Measurements from ENCODE around the gene PRKG1.

PRKG1 gene

DNA sequence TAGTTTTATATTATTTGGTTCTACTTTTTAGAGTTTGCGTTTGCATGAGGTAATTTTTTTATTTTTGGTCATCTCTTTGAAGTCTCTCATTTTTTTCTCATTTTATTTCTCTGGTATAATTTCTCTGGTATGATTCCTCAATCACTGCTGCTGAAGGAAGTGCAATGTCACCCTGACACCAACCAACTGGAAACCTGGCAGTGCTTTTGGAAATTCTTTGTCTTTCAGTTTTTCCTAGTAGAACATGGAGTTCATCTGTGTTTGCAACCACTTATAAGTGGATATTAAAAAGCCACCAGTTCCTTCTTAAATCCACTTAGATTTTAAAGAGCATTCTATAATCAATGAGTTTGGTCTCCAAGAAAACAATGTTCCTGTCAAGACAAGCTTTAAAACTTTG lies 291.8 kb downstream of the PRKG1 start:
- no peaks in the 10 kb centered on the region for H3K27me3 ChIP-seq (ENCODE audit: insufficient read depth, low read length)
- WGBS, result no CpG with 5 or more reads among the region's 1 CpG
- no peak overlapping the region for H3K27ac ChIP-seq (ENCODE audit: low read depth, low read length)
- H3K4me1 ChIP-seq (ENCODE audit: insufficient read depth, low read length), result peaks cover 30% of the 10 kb centered on the region
- no peaks in the 10 kb centered on the region for H3K9me3 ChIP-seq (ENCODE audit: insufficient read depth, low read depth, low read length)
- H3K4me3 ChIP-seq (ENCODE audit: low read length), result no peak overlapping the region
- no peak overlapping the region for H3K9ac ChIP-seq (ENCODE audit: low read depth, low read length)
- no peaks in the 10 kb centered on the region for H3K36me3 ChIP-seq (ENCODE audit: insufficient read depth, low read length)

DNA sequence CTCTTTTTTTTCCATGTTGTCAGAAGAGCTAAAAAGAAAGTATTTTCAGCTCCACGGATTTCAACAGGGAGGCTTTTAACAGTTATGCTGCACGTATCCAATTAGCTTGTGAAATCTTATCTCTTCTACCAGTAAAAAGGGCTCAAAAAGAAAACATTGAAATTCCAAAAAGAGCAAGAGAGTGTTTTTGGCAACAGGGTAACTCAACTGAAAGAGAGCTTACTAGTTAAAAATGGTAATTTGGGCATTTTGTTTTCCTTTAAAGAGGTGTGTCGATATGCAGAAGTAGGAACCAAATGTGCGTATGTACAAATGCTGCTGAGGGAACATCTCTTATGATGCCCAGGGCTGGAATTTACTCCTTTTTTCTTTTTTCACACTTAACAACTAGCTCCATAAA lies 292.8 kb downstream of the PRKG1 start:
- no peak overlapping the region for H3K9ac ChIP-seq (ENCODE audit: low read depth, low read length)
- H3K4me1 ChIP-seq (ENCODE audit: insufficient read depth, low read length), result peaks cover 36% of the 10 kb centered on the region
- 82% methylated on average over 4 of the region's 4 CpGs for WGBS
- H3K4me3 ChIP-seq (ENCODE audit: low read length), result no peak overlapping the region
- H3K27ac ChIP-seq (ENCODE audit: low read depth, low read length), result no peak overlapping the region
- H3K36me3 ChIP-seq (ENCODE audit: insufficient read depth, low read length), result no peaks in the 10 kb centered on the region
- H3K9me3 ChIP-seq (ENCODE audit: insufficient read depth, low read depth, low read length), result no peaks in the 10 kb centered on the region
- H3K27me3 ChIP-seq (ENCODE audit: insufficient read depth, low read length), result no peaks in the 10 kb centered on the region

DNA sequence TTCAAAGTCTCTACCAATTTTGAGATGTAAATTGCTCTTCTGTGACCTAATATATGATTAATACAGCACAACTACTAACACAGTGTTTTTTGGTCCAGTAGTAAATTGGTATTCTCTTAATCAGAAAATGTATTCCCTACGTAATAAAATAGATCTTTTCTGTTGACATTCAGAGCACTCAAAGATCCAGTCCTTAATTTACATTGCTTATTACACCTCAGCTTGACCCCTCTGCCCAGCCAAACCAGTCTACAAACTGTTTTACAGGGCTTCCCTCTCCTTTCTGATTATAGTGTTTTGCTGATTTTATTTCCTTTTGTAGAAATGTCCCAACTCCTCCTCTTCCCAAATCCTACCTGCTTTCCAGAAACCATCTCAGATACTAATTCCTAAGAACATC lies 293.4 kb downstream of the PRKG1 start:
- H3K36me3 ChIP-seq (ENCODE audit: insufficient read depth, low read length), result no peaks in the 10 kb centered on the region
- 74% methylated on average over 1 of the region's 1 CpG for WGBS
- H3K27ac ChIP-seq (ENCODE audit: low read depth, low read length), result no peak overlapping the region
- H3K9me3 ChIP-seq (ENCODE audit: insufficient read depth, low read depth, low read length), result no peaks in the 10 kb centered on the region
- no peaks in the 10 kb centered on the region for H3K27me3 ChIP-seq (ENCODE audit: insufficient read depth, low read length)
- no peak overlapping the region for H3K4me3 ChIP-seq (ENCODE audit: low read length)
- no peak overlapping the region for H3K9ac ChIP-seq (ENCODE audit: low read depth, low read length)
- H3K4me1 ChIP-seq (ENCODE audit: insufficient read depth, low read length), result peaks cover 36% of the 10 kb centered on the region

DNA sequence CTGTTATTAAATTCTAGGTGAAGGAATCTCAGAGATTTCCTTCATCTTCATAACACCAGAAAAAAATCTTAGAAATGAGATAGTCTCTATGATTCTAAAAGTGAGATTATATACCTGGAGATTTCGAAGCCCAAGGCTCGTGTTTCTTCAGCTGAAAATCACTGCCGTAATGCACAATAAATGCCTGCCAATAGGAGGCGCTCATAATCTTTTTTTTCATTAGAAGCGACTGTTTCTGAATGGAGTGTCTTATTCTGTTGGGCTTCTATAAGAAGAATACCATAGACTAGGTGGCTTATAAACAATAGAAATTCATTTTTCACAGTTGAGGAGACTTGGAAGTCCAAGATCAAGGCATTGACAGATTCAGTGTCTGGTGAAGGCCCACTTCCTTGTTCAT lies 294.7 kb downstream of the PRKG1 start:
- WGBS, result 94% methylated on average over 5 of the region's 5 CpGs
- H3K4me3 ChIP-seq (ENCODE audit: low read length), result no peak overlapping the region
- no peaks in the 10 kb centered on the region for H3K36me3 ChIP-seq (ENCODE audit: insufficient read depth, low read length)
- H3K27ac ChIP-seq (ENCODE audit: low read depth, low read length), result no peak overlapping the region
- H3K9ac ChIP-seq (ENCODE audit: low read depth, low read length), result no peak overlapping the region
- H3K9me3 ChIP-seq (ENCODE audit: insufficient read depth, low read depth, low read length), result no peaks in the 10 kb centered on the region
- no peaks in the 10 kb centered on the region for H3K27me3 ChIP-seq (ENCODE audit: insufficient read depth, low read length)
- H3K4me1 ChIP-seq (ENCODE audit: insufficient read depth, low read length), result peaks cover 36% of the 10 kb centered on the region

DNA sequence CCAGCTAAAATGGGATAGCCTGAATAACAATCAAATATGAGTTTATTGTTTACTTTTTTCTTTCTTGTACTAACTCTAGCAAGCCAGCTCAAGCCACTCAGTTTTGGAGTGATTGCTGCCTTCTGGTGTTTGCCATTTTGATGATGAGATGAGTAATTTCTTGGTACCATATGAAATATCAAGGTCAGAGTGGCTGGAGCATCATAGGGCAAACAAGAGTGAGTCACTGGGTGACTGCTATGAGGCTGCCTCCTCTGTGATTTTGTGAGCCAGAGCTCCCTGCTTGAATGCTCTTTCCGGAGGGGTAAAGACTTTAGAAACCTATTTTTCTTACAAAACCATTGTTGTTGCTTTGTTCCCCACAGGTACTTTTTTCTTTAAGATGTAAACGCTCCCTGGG lies 295.6 kb downstream of the PRKG1 start:
- no peak overlapping the region for H3K27ac ChIP-seq (ENCODE audit: low read depth, low read length)

DNA sequence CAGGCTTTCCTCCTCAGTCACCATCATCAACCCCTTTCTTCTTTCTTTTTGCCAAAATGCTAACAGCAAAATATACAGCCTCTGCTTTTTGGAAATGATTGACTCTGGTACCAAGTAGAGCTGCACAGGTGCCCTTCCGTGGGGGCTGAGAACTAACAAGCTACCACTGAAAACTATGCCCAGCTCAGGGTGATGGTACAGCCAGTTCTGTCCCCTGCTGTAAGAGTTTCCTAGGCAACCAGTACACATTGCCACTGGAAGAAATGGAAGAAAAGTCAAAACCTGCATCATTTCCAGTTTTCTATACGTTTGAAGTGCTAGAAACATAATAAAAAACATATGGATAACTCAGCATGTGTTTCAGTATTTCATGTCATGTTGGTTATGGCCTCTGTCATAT lies 297.5 kb downstream of the PRKG1 start:
- Histone ChIP-seq H3K9ac (ENCODE audit: low read depth, low read length) (no peak overlapping the region), H3K9me3 (ENCODE audit: insufficient read depth, low read depth, low read length) (no peaks in the 10 kb centered on the region), H3K4me3 (ENCODE audit: low read length) (no peak overlapping the region), H3K27me3 (ENCODE audit: insufficient read depth, low read length) (no peaks in the 10 kb centered on the region), H3K4me1 (ENCODE audit: insufficient read depth, low read length) (peaks cover 32% of the 10 kb centered on the region), H3K36me3 (ENCODE audit: insufficient read depth, low read length) (no peaks in the 10 kb centered on the region), H3K27ac (ENCODE audit: low read depth, low read length) (no peak overlapping the region)
- WGBS, result 80% methylated on average over 2 of the region's 2 CpGs

More for the DNA sequence above, 295.6 kb downstream of the PRKG1 start:
- Histone ChIP-seq H3K9ac (ENCODE audit: low read depth, low read length) (no peak overlapping the region), H3K36me3 (ENCODE audit: insufficient read depth, low read length) (no peaks in the 10 kb centered on the region), H3K4me3 (ENCODE audit: low read length) (no peak overlapping the region), H3K4me1 (ENCODE audit: insufficient read depth, low read length) (peaks cover 32% of the 10 kb centered on the region), H3K9me3 (ENCODE audit: insufficient read depth, low read depth, low read length) (no peaks in the 10 kb centered on the region), H3K27me3 (ENCODE audit: insufficient read depth, low read length) (no peaks in the 10 kb centered on the region)
- WGBS, result 44% methylated on average over 1 of the region's 2 CpGs

DNA sequence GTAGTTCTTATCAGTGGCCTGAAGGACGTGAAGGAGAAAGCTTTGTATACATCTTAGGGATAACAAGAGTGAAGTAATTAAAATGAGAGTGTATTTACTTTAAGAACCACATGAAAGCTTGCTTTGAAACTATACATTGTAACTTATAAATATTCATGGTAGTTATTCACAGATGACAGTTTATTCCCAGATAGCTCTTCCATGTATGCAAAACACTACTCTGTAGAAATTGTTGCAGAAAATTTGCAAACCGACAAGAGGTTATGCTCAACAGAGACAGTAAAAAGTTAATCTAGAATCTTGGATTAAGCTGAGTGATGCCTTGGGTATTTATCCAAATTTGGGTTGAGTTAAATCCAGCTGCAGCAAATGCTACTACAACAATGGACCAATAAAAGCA lies 301.5 kb downstream of the PRKG1 start:
- Histone ChIP-seq H3K36me3 (ENCODE audit: insufficient read depth, low read length) (no peaks in the 10 kb centered on the region), H3K27ac (ENCODE audit: low read depth, low read length) (no peak overlapping the region), H3K9ac (ENCODE audit: low read depth, low read length) (no peak overlapping the region), H3K4me3 (ENCODE audit: low read length) (no peak overlapping the region), H3K9me3 (ENCODE audit: insufficient read depth, low read depth, low read length) (no peaks in the 10 kb centered on the region), H3K27me3 (ENCODE audit: insufficient read depth, low read length) (no peaks in the 10 kb centered on the region), H3K4me1 (ENCODE audit: insufficient read depth, low read length) (peaks cover 10% of the 10 kb centered on the region)
- 95% methylated on average over 2 of the region's 2 CpGs for WGBS

DNA sequence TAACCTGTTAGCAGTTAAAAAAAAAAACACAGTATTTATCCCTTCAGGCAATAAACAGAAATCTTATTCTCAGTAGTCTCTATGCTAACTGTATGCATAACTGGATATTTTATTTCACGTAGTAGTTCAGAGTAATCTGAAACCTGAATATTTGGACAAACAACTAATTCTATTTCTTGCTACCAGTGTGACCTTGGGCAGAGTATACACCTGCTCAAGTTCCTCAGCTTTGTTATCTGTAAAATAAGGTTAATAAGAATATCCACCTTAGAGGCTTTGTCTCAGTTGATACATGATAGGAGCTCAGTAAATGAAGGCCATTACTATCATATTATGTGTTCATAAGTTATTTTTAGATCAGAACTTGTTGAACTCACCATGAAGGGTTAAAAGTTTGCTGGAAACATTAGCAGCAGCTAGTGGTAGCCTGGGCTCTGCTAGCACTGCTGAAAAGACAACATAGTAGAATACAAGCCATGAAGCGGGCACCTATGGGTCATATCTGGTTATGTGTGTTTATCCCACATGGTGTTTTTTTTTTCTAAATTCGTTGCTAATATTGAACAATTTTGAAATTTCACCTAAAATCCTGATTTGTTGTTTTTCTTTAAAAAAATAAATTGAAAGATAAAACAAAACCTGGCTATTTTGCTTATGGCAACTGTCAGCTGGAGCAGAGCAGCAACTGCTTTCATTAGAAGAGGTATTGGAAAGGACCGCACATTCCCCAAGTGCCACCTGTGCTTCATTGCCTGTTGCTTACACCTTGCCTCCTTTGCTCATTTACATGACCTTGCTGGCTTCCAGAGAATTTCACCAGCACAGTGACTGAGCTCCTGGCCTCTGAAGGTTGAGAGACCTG lies 303.0 kb downstream of the PRKG1 start:
- Histone ChIP-seq H3K27ac (ENCODE audit: low read depth, low read length) (no peak overlapping the region), H3K36me3 (ENCODE audit: insufficient read depth, low read length) (no peaks in the 10 kb centered on the region), H3K4me1 (ENCODE audit: insufficient read depth, low read length) (peaks cover 4% of the 10 kb centered on the region; the same call in 1 of the 2 replicates), H3K9me3 (ENCODE audit: insufficient read depth, low read depth, low read length) (no peaks in the 10 kb centered on the region), H3K9ac (ENCODE audit: low read depth, low read length) (no peak overlapping the region), H3K27me3 (ENCODE audit: insufficient read depth, low read length) (no peaks in the 10 kb centered on the region), H3K4me3 (ENCODE audit: low read length) (no peak overlapping the region)
- WGBS, result 99% methylated on average over 4 of the region's 4 CpGs

DNA sequence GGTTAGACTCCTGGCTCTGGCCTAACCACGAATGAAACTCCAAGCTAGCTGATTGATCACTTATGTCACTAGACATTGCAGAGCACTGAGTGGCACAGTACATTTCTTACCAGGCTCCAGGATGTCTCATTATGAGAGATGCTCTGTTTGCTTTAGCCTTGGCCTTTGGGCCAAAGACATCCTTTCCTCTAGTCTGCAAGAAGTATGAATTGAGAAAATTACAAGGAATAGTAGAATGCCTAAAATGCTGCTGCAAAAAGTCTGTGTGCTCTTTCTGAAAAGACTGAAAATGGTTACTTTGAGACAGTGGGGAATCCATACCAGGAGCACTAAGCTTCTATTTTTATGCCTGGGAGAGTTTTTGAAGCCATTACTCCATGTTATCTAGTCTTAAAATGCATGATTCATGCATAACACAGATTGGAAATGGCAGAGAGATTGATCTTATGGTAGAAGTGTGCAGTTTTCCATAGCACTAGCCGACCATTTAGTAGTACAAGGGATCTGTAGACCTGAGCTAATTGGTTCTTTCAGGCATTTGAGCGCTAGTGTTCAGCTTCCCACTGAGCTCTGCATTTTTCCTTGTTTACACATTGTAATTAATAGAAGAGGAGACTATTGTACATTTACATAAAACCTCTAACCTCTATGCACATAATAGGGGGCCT lies 303.8 kb downstream of the PRKG1 start:
- no peak overlapping the region for H3K27ac ChIP-seq (ENCODE audit: low read depth, low read length)
- H3K27me3 ChIP-seq (ENCODE audit: insufficient read depth, low read length), result no peaks in the 10 kb centered on the region
- H3K9ac ChIP-seq (ENCODE audit: low read depth, low read length), result no peak overlapping the region
- 79% methylated on average over 3 of the region's 3 CpGs for WGBS
- H3K4me1 ChIP-seq (ENCODE audit: insufficient read depth, low read length), result peaks cover 4% of the 10 kb centered on the region; the same call in 1 of the 2 replicates
- no peak overlapping the region for H3K4me3 ChIP-seq (ENCODE audit: low read length)
- no peaks in the 10 kb centered on the region for H3K36me3 ChIP-seq (ENCODE audit: insufficient read depth, low read length)
- no peaks in the 10 kb centered on the region for H3K9me3 ChIP-seq (ENCODE audit: insufficient read depth, low read depth, low read length)

DNA sequence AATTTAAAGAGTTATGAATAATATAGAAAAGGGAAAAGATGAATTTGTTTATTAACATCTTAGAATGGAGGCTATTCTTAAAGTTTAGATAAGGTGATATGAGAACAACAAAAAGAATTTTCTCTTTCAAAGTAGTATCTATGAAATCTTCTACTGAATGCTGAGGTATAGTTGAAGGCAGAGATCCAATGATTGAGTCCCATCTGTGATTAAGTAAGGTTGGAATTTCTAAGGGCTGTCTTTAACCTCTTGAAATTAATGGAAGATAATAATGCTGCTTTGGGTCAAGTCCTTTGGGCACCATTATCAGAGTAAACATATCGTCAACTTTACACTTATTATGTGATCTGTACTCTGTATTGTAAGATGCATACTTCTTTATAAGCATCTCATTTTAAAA lies 307.9 kb downstream of the PRKG1 start:
- Histone ChIP-seq H3K9ac (ENCODE audit: low read depth, low read length) (no peak overlapping the region), H3K9me3 (ENCODE audit: insufficient read depth, low read depth, low read length) (no peaks in the 10 kb centered on the region), H3K4me3 (ENCODE audit: low read length) (no peak overlapping the region), H3K27ac (ENCODE audit: low read depth, low read length) (no peak overlapping the region), H3K4me1 (ENCODE audit: insufficient read depth, low read length) (peaks cover 4% of the 10 kb centered on the region; the same call in 1 of the 2 replicates), H3K36me3 (ENCODE audit: insufficient read depth, low read length) (no peaks in the 10 kb centered on the region), H3K27me3 (ENCODE audit: insufficient read depth, low read length) (no peaks in the 10 kb centered on the region)
- no CpG with 5 or more reads among the region's 1 CpG for WGBS

DNA sequence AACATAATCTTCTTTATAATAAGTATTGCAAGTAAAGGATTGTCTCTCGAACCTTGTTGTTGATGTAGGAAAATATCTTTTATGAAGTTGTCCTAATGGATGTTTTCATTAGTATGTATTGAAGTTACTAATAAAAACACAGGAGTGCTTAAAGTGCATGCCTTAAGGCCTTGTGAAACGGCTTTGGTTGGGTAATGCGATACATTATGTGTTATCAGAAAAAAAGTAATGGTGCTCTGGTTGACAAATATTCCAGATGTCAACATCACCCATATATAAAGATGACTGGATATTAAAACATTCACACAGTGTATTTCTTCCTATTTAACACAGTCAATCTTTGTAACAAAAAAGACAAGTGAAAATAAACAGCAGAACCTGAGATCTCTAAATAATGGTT lies 310.7 kb downstream of the PRKG1 start:
- 100% methylated on average over 3 of the region's 3 CpGs for WGBS

More for the DNA sequence above, 310.7 kb downstream of the PRKG1 start:
- Histone ChIP-seq H3K9ac (ENCODE audit: low read depth, low read length) (no peak overlapping the region), H3K27me3 (ENCODE audit: insufficient read depth, low read length) (no peaks in the 10 kb centered on the region), H3K4me1 (ENCODE audit: insufficient read depth, low read length) (no peaks in the 10 kb centered on the region), H3K4me3 (ENCODE audit: low read length) (no peak overlapping the region), H3K36me3 (ENCODE audit: insufficient read depth, low read length) (no peaks in the 10 kb centered on the region), H3K27ac (ENCODE audit: low read depth, low read length) (no peak overlapping the region), H3K9me3 (ENCODE audit: insufficient read depth, low read depth, low read length) (no peaks in the 10 kb centered on the region)

Measured in HUES64 (cell line).